ENCODE results near the gene DCUN1D2. TPM values are rescaled to one million over a fixed set of nuclear protein-coding genes. Genes with fewer than 3 reads are reported as not detected.

Gene DCUN1D2
- total RNA-seq, 1 donor from 2014 or later = 12.9 TPM

GRCh38 chr13:113532156-113532806 is 41.8 kb upstream of the DCUN1D2 start:
- H3K36me3 ChIP-seq (ENCODE audit: control insufficient read depth, insufficient read depth, low read length) = no peaks in the 10 kb centered on the region
- H3K27me3 ChIP-seq (ENCODE audit: control insufficient read depth, insufficient read depth, low read length) = no peaks in the 10 kb centered on the region
- TF ChIP-seq, protein P1, sequence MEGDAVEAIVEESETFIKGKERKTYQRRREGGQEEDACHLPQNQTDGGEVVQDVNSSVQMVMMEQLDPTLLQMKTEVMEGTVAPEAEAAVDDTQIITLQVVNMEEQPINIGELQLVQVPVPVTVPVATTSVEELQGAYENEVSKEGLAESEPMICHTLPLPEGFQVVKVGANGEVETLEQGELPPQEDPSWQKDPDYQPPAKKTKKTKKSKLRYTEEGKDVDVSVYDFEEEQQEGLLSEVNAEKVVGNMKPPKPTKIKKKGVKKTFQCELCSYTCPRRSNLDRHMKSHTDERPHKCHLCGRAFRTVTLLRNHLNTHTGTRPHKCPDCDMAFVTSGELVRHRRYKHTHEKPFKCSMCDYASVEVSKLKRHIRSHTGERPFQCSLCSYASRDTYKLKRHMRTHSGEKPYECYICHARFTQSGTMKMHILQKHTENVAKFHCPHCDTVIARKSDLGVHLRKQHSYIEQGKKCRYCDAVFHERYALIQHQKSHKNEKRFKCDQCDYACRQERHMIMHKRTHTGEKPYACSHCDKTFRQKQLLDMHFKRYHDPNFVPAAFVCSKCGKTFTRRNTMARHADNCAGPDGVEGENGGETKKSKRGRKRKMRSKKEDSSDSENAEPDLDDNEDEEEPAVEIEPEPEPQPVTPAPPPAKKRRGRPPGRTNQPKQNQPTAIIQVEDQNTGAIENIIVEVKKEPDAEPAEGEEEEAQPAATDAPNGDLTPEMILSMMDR (IDR thresholded peaks at IDR 0.05; ENCODE audit: insufficient read depth, low read length, poor library complexity, severe bottlenecking) = no peak
- no peak overlapping the region for H3K4me3 ChIP-seq (ENCODE audit: low read depth, low read length)
- DNase-seq (ENCODE audit: low read depth) = no peak

DNA sequence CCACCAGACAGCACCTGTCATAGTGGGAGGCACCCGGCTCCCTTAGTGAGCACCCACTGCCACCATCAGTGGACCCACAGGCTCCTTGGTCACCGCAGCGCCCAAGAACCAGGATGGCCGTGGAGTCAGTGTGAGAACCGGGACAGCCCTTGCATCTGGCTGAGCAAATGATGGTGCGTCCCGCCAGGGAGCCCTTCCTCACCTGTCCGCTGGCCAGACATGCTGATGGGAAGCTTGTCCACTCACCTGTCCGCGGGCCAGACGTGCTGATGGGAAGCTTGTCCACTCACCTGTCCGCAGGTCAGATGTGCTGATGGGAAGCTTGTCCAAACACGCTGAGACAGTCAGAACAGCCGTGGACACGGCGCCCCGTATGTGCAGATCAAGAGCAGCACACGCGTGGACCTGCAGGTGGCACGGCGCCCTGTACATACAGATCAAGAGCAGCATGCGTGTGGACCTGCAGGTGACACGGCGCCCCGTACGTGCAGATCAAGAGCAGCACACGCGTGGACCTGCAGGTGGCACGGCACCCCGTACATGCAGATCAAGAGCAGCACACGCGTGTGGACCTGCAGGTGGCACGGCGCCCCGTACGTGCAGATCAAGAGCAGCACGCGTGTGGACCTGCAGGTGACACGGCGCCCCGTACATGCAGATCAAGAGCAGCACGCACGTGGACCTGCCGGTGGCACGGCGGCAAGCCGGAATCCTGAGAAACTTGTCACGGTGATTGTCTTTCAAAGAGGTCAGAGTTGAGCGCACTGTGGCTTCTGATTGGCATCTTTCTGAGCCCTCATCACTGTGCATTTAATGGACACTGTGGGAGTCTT is 40.7 kb upstream of the DCUN1D2 start:
- DNase-seq (ENCODE audit: low read depth) = no peak
- Histone ChIP-seq H3K27me3 (ENCODE audit: control insufficient read depth, insufficient read depth, low read length) (no peaks in the 10 kb centered on the region), H3K4me3 (ENCODE audit: low read depth, low read length) (no peak overlapping the region), H3K36me3 (ENCODE audit: control insufficient read depth, insufficient read depth, low read length) (no peaks in the 10 kb centered on the region)
- TF ChIP-seq, protein P1 (IDR thresholded peaks at IDR 0.05; ENCODE audit: insufficient read depth, low read length, poor library complexity, severe bottlenecking) = no peak

DNA sequence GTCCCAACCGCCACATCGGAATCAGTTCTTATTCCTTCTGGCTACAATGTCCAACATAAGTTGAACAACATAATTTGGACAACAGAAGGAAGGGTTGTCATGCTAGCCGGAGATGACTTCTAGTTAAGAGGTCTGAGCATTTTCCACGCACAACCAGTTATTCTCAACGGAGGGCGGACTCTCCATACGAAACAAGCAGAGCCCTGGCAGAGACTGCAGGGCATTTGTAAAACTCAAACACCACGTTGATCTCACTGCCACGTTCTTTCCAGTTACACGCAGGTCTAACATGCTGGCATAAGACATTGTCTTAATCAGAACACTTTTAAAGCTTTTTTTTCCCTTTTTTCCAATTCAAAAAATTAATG is 38.3 kb upstream of the DCUN1D2 start:
- no peak overlapping the region for H3K4me3 ChIP-seq (ENCODE audit: low read depth, low read length)
- TF ChIP-seq, protein P1 (IDR thresholded peaks at IDR 0.05; ENCODE audit: insufficient read depth, low read length, poor library complexity, severe bottlenecking) = no peak
- DNase-seq (ENCODE audit: low read depth) = no peak
- H3K27me3 ChIP-seq (ENCODE audit: control insufficient read depth, insufficient read depth, low read length) = no peaks in the 10 kb centered on the region
- no peaks in the 10 kb centered on the region for H3K36me3 ChIP-seq (ENCODE audit: control insufficient read depth, insufficient read depth, low read length)

- no peaks in the 10 kb centered on the region for H3K36me3 ChIP-seq (ENCODE audit: control insufficient read depth, insufficient read depth, low read length)
- H3K4me3 ChIP-seq (ENCODE audit: low read depth, low read length) = no peak overlapping the region
- TF ChIP-seq, protein P1 (IDR thresholded peaks at IDR 0.05; ENCODE audit: insufficient read depth, low read length, poor library complexity, severe bottlenecking) = no peak
- no peaks in the 10 kb centered on the region for H3K27me3 ChIP-seq (ENCODE audit: control insufficient read depth, insufficient read depth, low read length)
- DNase-seq (ENCODE audit: low read depth) = no peak
Measured at GRCh38 chr13:113528101-113528812, 37.7 kb upstream of the DCUN1D2 start.

DNA sequence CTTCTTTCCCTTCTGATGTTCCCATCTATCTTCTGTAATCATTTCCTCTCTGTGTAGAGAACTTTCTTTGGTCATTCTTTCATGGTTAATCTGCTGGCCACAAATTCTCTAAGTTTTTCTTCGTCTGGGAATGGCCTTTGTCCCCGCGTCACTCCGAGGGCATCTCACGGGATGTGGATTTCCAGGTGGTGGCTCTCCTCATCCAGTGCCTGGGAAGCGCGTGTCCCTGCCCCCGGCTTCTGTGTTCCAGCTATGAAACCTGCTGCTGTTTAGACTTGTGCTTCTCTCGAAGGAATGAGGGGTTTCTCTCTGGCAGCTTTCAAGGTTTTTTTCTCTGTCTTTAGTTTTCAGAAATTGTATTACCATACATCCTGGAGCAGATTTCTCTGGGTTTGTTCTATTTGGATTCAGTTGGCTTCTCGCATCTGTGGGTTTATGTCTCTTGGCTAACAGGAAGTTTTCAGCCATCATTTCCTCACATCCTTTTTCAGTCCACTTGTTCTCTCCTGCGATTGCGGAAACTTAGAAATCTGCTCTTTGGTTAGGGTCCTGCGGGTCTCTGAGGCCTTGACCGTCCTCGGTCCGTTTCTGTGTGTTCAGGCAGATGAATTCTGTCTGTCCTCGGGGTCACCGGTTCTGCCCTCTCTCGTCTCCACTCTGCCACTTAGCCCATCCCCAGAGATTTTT is 36.9 kb upstream of the DCUN1D2 start:
- Histone ChIP-seq H3K27me3 (ENCODE audit: control insufficient read depth, insufficient read depth, low read length) (no peaks in the 10 kb centered on the region), H3K4me3 (ENCODE audit: low read depth, low read length) (no peak overlapping the region), H3K36me3 (ENCODE audit: control insufficient read depth, insufficient read depth, low read length) (no peaks in the 10 kb centered on the region)
- TF ChIP-seq, protein P1 (IDR thresholded peaks at IDR 0.05; ENCODE audit: insufficient read depth, low read length, poor library complexity, severe bottlenecking) = no peak
- no peak for DNase-seq (ENCODE audit: low read depth)

All from kidney epithelial cell (primary cell).